OCI-LY1 (cell line): ENCODE measurements around the gene CCDC138.

Experiments used
- H2AFZ ChIP-seq: fragments of 200-600 bp; sonication (generic), shearing (Covaris generic); 2 replicates; pipeline ENCODE4 v1.6.0; 2014; ENCODE audit warnings: antibody characterized with exemption, mild to moderate bottlenecking, low read length
- H3F3A ChIP-seq: fragments of 200-600 bp; sonication (generic), shearing (Covaris generic); 2 replicates; pipeline ENCODE4 v1.6.0; 2014; ENCODE audit warnings: mild to moderate bottlenecking, antibody characterized with exemption, low read length, moderate library complexity; ENCODE audit not compliant: insufficient read depth
- H3K27ac ChIP-seq: fragments of 200-600 bp; sonication (generic); 2 replicates; pipeline ENCODE4 v1.5.1; 2014; ENCODE audit warnings: low read length, mixed run types, mild to moderate bottlenecking, low read depth; ENCODE audit not compliant: poor library complexity, severe bottlenecking
- H3K27me3 ChIP-seq: fragments of 200-600 bp; sonication (generic); 2 replicates; pipeline ENCODE4 v1.6.0; 2014; ENCODE audit warnings: antibody characterized with exemption, mild to moderate bottlenecking, low read length, moderate library complexity; ENCODE audit not compliant: insufficient read depth
- H3K36me3 ChIP-seq: fragments of 200-600 bp; sonication (generic); 2 replicates; pipeline ENCODE4 v1.6.1; 2014; ENCODE audit warnings: mild to moderate bottlenecking, antibody characterized with exemption, low read length, moderate library complexity, mixed read lengths; ENCODE audit not compliant: insufficient read depth
- H3K4me1 ChIP-seq: fragments of 200-600 bp; sonication (generic); 2 replicates; pipeline ENCODE4 v1.5.1; 2014; ENCODE audit warnings: mild to moderate bottlenecking, low read length, moderate library complexity; ENCODE audit not compliant: insufficient read depth, severe bottlenecking
- H3K4me2 ChIP-seq: fragments of 200-600 bp; sonication (generic), shearing (Covaris generic); 2 replicates; pipeline ENCODE4 v1.6.1; 2014; ENCODE audit warnings: low read length
- H3K4me3 ChIP-seq: fragments of 200-600 bp; sonication (generic); 2 replicates; pipeline ENCODE4 v1.5.1; 2014; ENCODE audit warnings: low read length, low read depth, mild to moderate bottlenecking, mixed read lengths; ENCODE audit not compliant: poor library complexity, severe bottlenecking
- H3K79me2 ChIP-seq: fragments of 200-600 bp; shearing (Covaris generic); 2 replicates; pipeline ENCODE4 v1.6.1; 2016; ENCODE audit warnings: mixed run types, low read length, mixed read lengths; ENCODE audit not compliant: insufficient read depth
- H3K9ac ChIP-seq: fragments of 200-600 bp; sonication (generic), shearing (Covaris generic); 2 replicates; pipeline ENCODE4 v1.6.1; 2014; ENCODE audit warnings: mild to moderate bottlenecking, low read length, mixed read lengths
- H3K9me2 ChIP-seq: fragments of 200-600 bp; sonication (generic), shearing (Covaris generic); 2 replicates; pipeline ENCODE4 v1.6.1; 2014; ENCODE audit warnings: low read depth, mild to moderate bottlenecking, low read length, mixed read lengths
- H3K9me3 ChIP-seq: fragments of 200-600 bp; shearing (Covaris generic); 2 replicates; pipeline ENCODE4 v1.6.1; 2014; ENCODE audit warnings: low read length, mixed read lengths
- H4K20me1 ChIP-seq: fragments of 200-600 bp; sonication (generic), shearing (Covaris generic); 2 replicates; pipeline ENCODE4 v1.6.0; 2016; ENCODE audit warnings: mild to moderate bottlenecking, low read length; ENCODE audit not compliant: insufficient read depth
- CTCF ChIP-seq: fragments of 200-600 bp; sonication (generic), shearing (Covaris generic); IDR thresholded peaks from 2 replicates; pipeline ENCODE4 v1.5.1; 2017; ENCODE audit warnings: mild to moderate bottlenecking, antibody characterized with exemption, low read length, moderate library complexity, mixed read lengths
- EZH2 ChIP-seq: fragments of 200-600 bp; sonication (generic), shearing (Covaris generic); IDR thresholded peaks from 2 replicates; pipeline ENCODE4 v1.8.0; 2017; ENCODE audit warnings: borderline replicate concordance, mixed run types, mild to moderate bottlenecking, antibody characterized with exemption, low read length, moderate library complexity, mixed read lengths

CCDC138 gene

GRCh38 chr2:108894766-108895165 lies 108.2 kb downstream of the CCDC138 start:
- H3K36me3 ChIP-seq, result no peaks in the 10 kb centered on the region
- H3K4me1 ChIP-seq, result no peaks in the 10 kb centered on the region
- no peaks in the 10 kb centered on the region for H3K79me2 ChIP-seq
- no peak overlapping the region for H2AFZ ChIP-seq
- H3K9me3 ChIP-seq, result no peaks in the 10 kb centered on the region; the same call in 1 of the 2 replicates
- no peaks in the 10 kb centered on the region for H3F3A ChIP-seq
- no peaks in the 10 kb centered on the region for H4K20me1 ChIP-seq
- no peaks in the 10 kb centered on the region for H3K27me3 ChIP-seq
- H3K27ac ChIP-seq, result no peak overlapping the region
- no peaks in the 10 kb centered on the region for H3K9me2 ChIP-seq
- TF ChIP-seq EZH2, result no peak
- TF ChIP-seq CTCF, result no peak
- no peak overlapping the region for H3K4me2 ChIP-seq
- no peak overlapping the region for H3K4me3 ChIP-seq
- H3K9ac ChIP-seq, result no peak overlapping the region

- Histone ChIP-seq H3K9ac (no peak overlapping the region), H2AFZ (no peak overlapping the region), H3K79me2 (no peaks in the 10 kb centered on the region), H4K20me1 (no peaks in the 10 kb centered on the region), H3K27me3 (no peaks in the 10 kb centered on the region), H3K4me1 (no peaks in the 10 kb centered on the region), H3F3A (no peaks in the 10 kb centered on the region), H3K9me3 (no peaks in the 10 kb centered on the region), H3K27ac (no peak overlapping the region), H3K4me2 (no peak overlapping the region), H3K36me3 (no peaks in the 10 kb centered on the region), H3K9me2 (no peaks in the 10 kb centered on the region), H3K4me3 (no peak overlapping the region)
- TF ChIP-seq EZH2 (no peak), CTCF (no peak)
These were observed 108.6 kb downstream of the CCDC138 start for GRCh38 chr2:108895188-108895587.

GRCh38 chr2:108896741-108897140 lies 110.2 kb downstream of the CCDC138 start:
- H3K4me3 ChIP-seq, result no peak overlapping the region
- H3K4me2 ChIP-seq, result no peak overlapping the region
- no peaks in the 10 kb centered on the region for H3F3A ChIP-seq
- no peaks in the 10 kb centered on the region for H3K9me3 ChIP-seq
- no peaks in the 10 kb centered on the region for H3K79me2 ChIP-seq
- no peaks in the 10 kb centered on the region for H3K9me2 ChIP-seq
- H3K27me3 ChIP-seq, result no peaks in the 10 kb centered on the region
- no peak overlapping the region for H3K9ac ChIP-seq
- H3K4me1 ChIP-seq, result no peaks in the 10 kb centered on the region
- no peak overlapping the region for H2AFZ ChIP-seq
- TF ChIP-seq CTCF (no peak), EZH2 (no peak)
- no peaks in the 10 kb centered on the region for H3K36me3 ChIP-seq
- H4K20me1 ChIP-seq, result no peaks in the 10 kb centered on the region
- H3K27ac ChIP-seq, result no peak overlapping the region
